Measurements from ENCODE around the gene NAP1L4. TPM values are rescaled to one million over a fixed set of nuclear protein-coding genes. Genes with fewer than 3 reads are reported as not detected.

Gene NAP1L4
- polyA plus RNA-seq, 1 of the 3 experiments (the other 2 are of a cell fraction) = 104 TPM

- Histone ChIP-seq H3K79me2 (ENCODE audit: insufficient read depth) (no peaks in the 10 kb centered on the region), H3K9me2 (no peaks in the 10 kb centered on the region), H3K36me3 (replicated peaks in 1 of 2; ENCODE audit: control insufficient read depth in 1 of 2, insufficient read depth in 2 of 2, low read length in 1 of 2) (no peaks in the 10 kb centered on the region), H4K20me1 (ENCODE audit: insufficient read depth) (no peaks in the 10 kb centered on the region), H2AFZ (ENCODE audit: low read depth) (no peak overlapping the region), H3F3A (replicated peaks; ENCODE audit: insufficient read depth) (no peaks in the 10 kb centered on the region), H3K4me2 (no peak overlapping the region), H3K9ac (no peak overlapping the region), H3K4me1 (ENCODE audit: control insufficient read depth in 1 of 2, insufficient read depth in 2 of 2, low read depth in 1 of 2, low read length in 1 of 2) (peaks cover 5 to 18% of the 10 kb centered on the region in 2 experiments; a peak in 3 of 4 replicates), H3K27me3 (ENCODE audit: insufficient read depth) (no peaks in the 10 kb centered on the region), H3K4me3 (ENCODE audit: low read depth in 2 of 2, low read length in 1 of 2) (no peak overlapping the region), H3K27ac (ENCODE audit: low read depth in 2 of 2, low read length in 1 of 2) (no peak overlapping the region), H3K9me3 (no peaks in the 10 kb centered on the region)
- ChIA-PET CTCF (interaction anchor here (1.1 to 5.2 kb wide), 3 partner anchors 12 to 497 kb away, joined by 4 to 27 read pairs (median 5); partner anchors contain the start of gene PHLDA2), POLR2A (no interaction called here)
- DNase-seq = no peak
- TF ChIP-seq RCOR1 (IDR thresholded peaks at IDR 0.05; ENCODE audit: low read length) = no peak
- TF ChIP-seq CTCF (IDR thresholded peaks at IDR 0.05) = no peak
- no peak for TF ChIP-seq IRF3 (IDR thresholded peaks at IDR 0.05; ENCODE audit: low read depth, low read length)
- no peak for TF ChIP-seq SMC3 (IDR thresholded peaks at IDR 0.05; ENCODE audit: low read depth, low read length)
- TF ChIP-seq RAD21 (IDR thresholded peaks at IDR 0.05; ENCODE audit: low read length) = no peak
- no peak for TF ChIP-seq REST (IDR thresholded peaks at IDR 0.05; ENCODE audit: low read depth, low read length)
- no peak for TF ChIP-seq PBX3 (IDR thresholded peaks at IDR 0.05)
- TF ChIP-seq SIN3A (IDR thresholded peaks at IDR 0.05; ENCODE audit: borderline replicate concordance, low read depth, low read length) = no peak
- no peak for TF ChIP-seq GATA2 (CRISPR knock-in tag; IDR thresholded peaks at IDR 0.05)
- TF ChIP-seq JUND (IDR thresholded peaks at IDR 0.05) = no peak
- TF ChIP-seq MXI1 (IDR thresholded peaks at IDR 0.05; ENCODE audit: low read depth, low read length) = no peak
- no peak for TF ChIP-seq TEAD4 (IDR thresholded peaks at IDR 0.05; ENCODE audit: borderline replicate concordance, insufficient read depth)
- TF ChIP-seq USF1 (IDR thresholded peaks at IDR 0.05; ENCODE audit: borderline replicate concordance, low read depth) = no peak
- TF ChIP-seq MEF2A (IDR thresholded peaks at IDR 0.05; ENCODE audit: borderline replicate concordance, low read depth) = no peak
- TF ChIP-seq POLR2AphosphoS5 (IDR thresholded peaks at IDR 0.05; ENCODE audit: low read depth, low read length) = no peak
- TF ChIP-seq FOXJ3 (CRISPR knock-in tag; IDR thresholded peaks at IDR 0.05) = no peak
- 74% methylated on average over 7 of the region's 25 CpGs for WGBS (ENCODE audit: low lambda C conversion rate)
These were observed 74.2 kb downstream of the NAP1L4 start for GRCh38 chr11:2917842-2918490.

Measured in SK-N-SH (cell line).